GM18951 (cell line): ENCODE data around the gene SCCPDH.
"Not testable (repeated sequence)": the region's sequence is repeated elsewhere in the genome, so short reads cannot be mapped to it uniquely, and the experiment has no call there.

ENCODE experiments used
- POLR2A ChIP-seq: IDR thresholded peaks from 4 replicates; pipeline ENCODE4 v1.6.1; 2011; ENCODE audit warnings: mild to moderate bottlenecking; ENCODE audit not compliant: insufficient read length, insufficient read depth; ENCODE audit errors: extremely low read depth
- in situ Hi-C: fragments of 300-500 bp; cut with MboI; formaldehyde crosslinking; loops from one replicate; pipeline ENCODE4 v1.12.0; 2022; ENCODE audit warnings: low sequenced_read_pairs, mixed read lengths, inconsistent platforms; ENCODE audit not compliant: unreplicated experiment

The SCCPDH gene

DNA sequence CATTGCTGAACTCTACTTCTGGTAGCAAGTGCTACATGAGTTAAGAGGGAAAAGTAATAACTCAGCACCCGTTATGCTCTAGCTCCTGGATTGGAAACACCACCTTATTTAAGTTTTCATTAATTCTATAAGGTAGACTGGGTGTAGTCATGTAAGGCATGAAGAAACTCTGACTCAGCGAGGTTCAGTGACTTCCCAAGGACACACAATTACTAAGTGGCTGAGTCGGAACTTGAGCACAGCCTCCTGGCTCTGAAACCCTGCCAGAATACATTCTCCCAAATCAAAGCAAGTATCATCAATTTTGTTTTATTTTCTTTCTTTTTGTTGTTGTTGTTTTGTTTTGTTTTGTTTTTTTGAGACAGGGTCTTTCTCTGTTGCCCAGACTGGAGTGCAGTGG is 29.1 kb upstream of the SCCPDH start:
- in situ Hi-C loops = no loop called here
- no peak for TF ChIP-seq POLR2A

GRCh38 chr1:246695666-246696065 is 28.5 kb upstream of the SCCPDH start:
- in situ Hi-C loops = no loop called here
- no peak for TF ChIP-seq POLR2A

DNA sequence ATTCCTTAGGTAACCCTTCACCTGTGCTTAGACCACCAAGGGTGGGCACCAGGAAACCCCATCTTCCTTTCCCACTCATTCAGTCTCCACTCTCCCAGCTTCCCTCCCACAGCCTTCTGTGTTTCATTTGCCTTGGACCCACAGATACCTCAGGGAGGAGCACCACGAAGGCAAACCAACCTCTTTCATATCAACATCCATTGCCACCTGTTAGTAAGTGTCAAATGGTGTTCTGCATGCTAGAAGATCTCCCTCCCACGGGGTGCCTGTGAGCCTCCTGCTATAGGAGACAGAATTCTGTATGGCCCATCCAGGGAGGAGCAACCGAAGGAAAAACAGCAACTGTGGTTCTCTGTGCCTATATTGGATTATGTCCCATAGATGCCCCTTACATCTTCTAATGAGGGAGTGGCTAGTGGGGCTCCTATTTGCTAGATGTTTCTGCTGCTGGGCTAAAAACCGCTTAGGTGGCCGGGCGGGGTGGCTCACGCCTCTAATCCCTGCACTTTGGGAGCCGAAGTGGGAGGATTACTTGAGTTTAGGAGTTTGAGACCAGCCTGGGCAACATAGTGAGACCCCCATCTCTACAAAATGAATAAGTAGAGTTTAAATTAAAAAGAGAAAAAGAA is 25.6 kb upstream of the SCCPDH start:
- no peak for TF ChIP-seq POLR2A
- in situ Hi-C loops = no loop called here

DNA sequence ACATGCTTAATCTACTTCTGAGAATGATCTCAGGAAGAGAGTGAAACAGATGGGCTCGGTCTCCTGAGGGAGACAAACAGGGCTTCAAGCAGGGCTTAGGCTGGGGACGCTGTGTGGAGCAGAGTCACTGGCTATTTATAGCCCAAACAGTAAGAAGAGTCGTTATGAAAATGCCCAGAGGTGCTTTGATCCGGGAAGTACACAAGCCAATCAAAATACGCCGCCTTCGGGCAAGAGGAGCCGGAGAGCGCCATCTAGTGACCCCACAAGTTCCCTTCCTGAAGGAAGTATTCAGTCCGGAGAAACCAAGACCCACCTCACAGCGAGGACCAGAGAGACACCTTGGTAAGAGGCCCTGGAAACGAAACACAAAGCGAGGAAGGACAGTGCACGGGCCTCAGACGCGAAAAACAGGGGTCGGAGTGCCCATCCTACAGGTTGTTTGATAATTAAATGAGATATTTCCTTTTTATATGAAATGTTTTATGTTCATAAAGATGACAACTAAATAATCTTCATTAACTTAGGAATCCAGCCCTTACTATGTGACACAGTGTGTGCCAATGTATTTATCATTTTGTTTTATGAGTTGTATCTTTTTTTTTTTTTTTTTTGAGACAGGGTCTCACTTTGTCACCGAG is 25.0 kb upstream of the SCCPDH start:
- in situ Hi-C loops = no loop called here
- peak; percentile 20 for TF ChIP-seq POLR2A

DNA sequence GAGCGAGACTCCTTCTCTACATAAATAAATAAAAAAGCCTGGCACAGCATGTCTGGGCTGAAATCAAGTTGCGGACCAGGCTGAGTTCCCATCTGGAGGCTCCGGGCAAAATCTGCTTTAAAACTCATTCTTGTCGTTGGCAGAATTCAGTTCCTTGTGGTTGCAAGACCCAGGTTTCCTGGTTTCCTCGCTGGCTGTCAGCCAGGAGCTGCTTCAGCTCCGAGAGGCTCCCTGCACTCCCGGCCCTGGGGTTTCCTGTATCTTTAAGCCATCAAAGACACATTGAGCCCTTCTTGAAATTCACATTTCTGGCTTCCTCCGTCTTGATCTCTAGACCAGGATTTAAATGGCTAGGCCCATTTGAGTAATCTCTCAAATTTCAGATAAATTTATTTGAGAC is 20.6 kb upstream of the SCCPDH start:
- in situ Hi-C loops = loop anchor here (10.0 kb wide), 1 partner anchor 209 kb away; no protein-coding TSS in a partner anchor
- TF ChIP-seq POLR2A = no peak

GRCh38 chr1:246705368-246705767 is 18.8 kb upstream of the SCCPDH start:
- in situ Hi-C loops = loop anchor here (10.0 kb wide), 1 partner anchor 211 kb away; no protein-coding TSS in a partner anchor
- no peak for TF ChIP-seq POLR2A

DNA sequence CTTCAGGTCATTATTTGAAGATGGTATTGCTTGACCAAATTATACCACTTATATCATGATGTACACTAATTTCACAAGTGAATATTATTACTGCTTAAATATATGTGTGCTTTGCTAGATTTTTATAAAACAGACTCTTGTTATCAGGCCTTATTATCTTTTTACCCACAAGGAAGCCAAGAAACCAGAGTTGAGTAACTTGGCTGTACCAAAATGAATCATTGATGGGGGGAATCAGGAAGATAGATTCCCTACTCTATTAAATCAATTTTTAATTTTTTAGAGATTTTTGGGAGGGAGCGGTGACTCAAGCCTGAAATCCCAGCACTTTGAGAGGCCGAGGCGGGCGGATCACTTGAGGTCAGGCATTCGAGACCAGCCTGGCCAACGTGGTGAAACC is 16.0 kb upstream of the SCCPDH start:
- no peak for TF ChIP-seq POLR2A
- in situ Hi-C loops = loop anchor here (10.0 kb wide), 1 partner anchor 213 kb away; no protein-coding TSS in a partner anchor

DNA sequence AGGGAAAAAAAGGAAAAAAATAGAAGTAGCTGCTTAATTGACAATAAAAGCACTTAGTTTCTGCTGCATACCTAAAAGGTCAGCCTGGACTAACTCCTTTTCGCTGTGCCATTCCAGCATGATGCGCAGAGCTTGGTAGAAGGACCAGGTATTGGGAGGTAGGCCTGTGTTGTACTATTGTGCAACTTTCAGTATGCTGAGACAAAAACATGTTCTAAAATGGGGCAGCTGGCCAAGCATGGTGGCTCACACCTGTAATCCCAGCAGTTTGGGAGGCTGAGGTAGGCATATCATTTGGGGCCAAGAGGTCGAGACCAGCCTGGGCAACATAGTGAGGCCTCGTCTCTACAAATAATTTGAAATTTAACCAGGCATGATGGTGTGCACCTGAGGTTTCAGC is 15.0 kb upstream of the SCCPDH start:
- no peak for TF ChIP-seq POLR2A
- in situ Hi-C loops = loop anchor here (10.0 kb wide), 1 partner anchor 214 kb away; no protein-coding TSS in a partner anchor

DNA sequence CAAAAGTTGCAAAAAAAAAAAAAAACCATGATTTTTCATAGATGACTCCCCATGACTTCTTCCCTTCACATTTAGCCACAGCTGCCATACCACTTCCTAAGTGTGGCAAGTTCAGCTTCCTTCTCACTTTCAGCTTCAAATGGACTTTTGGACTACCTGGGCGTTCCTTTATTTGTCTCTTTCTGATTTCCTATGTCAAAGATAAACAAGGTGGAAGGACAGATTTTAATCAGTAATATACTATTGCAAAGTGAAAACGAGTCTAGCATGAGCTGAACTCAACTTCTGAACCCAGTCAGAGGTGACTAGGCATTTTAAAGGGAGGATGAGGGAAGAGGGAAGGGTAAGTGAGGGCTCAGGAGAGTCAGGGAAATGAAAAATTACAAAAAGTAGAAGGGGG is 14.4 kb upstream of the SCCPDH start:
- in situ Hi-C loops = loop anchor here (10.0 kb wide), 1 partner anchor 215 kb away; no protein-coding TSS in a partner anchor
- TF ChIP-seq POLR2A = no peak

- in situ Hi-C loops = no loop called here
- TF ChIP-seq POLR2A = no peak
These were observed 12.6 kb upstream of the SCCPDH start for GRCh38 chr1:246711548-246712003.

DNA sequence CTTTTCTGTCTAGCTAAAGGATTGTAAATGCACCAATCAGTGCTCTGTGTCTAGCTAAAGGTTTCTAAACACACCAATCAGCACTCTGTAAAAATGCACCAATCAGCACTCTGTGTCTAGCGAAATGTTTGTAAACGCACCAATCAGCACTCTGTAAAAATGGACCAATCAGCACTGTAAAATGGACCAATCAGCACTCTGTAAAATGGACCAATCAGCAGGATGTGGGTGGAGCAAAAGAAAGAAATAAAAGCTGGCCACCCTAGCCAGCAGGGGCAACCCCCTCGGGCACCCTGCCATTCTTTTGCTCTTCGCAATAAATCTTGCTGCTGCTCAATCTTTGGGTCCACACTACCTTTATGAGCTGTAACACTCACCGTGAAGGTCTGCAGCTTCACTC is 11.8 kb upstream of the SCCPDH start:
- in situ Hi-C loops = not testable (repeated sequence)

DNA sequence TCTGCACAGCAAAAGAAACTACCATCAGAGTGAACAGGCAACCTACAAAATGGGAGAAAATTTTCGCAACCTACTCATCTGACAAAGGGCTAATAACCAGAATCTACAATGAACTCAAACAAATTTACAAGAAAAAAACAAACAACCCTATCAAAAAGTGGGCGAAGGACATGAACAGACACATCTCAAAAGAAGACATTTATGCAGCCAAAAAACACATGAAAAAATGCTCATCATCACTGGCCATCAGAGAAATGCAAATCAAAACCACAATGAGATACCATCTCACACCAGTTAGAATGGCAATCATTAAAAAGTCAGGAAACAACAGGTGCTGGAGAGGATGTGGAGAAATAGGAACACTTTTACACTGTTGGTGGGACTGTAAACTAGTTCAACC is 4.8 kb upstream of the SCCPDH start:
- in situ Hi-C loops = not testable (repeated sequence)

GRCh38 chr1:246720814-246721213 is 3.4 kb upstream of the SCCPDH start:
- in situ Hi-C loops = not testable (repeated sequence)

DNA sequence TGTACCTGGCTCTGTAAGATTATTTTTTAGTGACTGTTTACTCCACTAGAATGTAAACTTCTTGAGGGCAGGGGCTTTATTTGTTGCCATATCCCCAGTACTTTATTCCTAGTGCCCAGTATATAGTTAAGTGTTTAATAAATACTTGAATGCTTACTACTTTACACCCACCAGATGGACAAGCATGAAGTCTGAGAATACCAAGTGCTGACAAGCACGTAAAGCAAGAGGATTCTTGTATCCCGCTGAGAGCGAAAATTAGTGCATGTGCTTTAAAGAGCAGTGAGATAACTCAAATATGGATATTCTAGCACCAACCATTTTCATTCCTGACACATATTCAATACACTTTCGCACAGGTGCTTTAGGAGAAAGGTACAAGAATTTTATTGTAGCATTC is 1.5 kb upstream of the SCCPDH start:
- no peak for TF ChIP-seq POLR2A
- in situ Hi-C loops = no loop called here
